Ishikawa (cell line): ENCODE data around the gene TGM5.

ENCODE experiments used
- CEBPB ChIP-seq: IDR thresholded peaks from 2 replicates; pipeline ENCODE4 v1.6.1; 2012
- CREB1 ChIP-seq: IDR thresholded peaks from 2 replicates; pipeline ENCODE4 v1.6.1; 2012; ENCODE audit warnings: low read depth
- EGR1 ChIP-seq: IDR thresholded peaks from 2 replicates; pipeline ENCODE4 v1.6.1; 2012
- EP300 ChIP-seq: IDR thresholded peaks from 2 replicates; pipeline ENCODE4 v1.6.1; 2012; ENCODE audit warnings: borderline replicate concordance
- FOXM1 ChIP-seq: IDR thresholded peaks from 2 replicates; pipeline ENCODE4 v1.6.1; 2012; ENCODE audit warnings: low read depth, borderline replicate concordance
- NFIC ChIP-seq: IDR thresholded peaks from 2 replicates; pipeline ENCODE4 v1.6.1; 2012
- RAD21 ChIP-seq: IDR thresholded peaks from 2 replicates; pipeline ENCODE4 v1.6.1; 2012; ENCODE audit warnings: low read depth
- TAF1 ChIP-seq: IDR thresholded peaks from 2 replicates; pipeline ENCODE4 v1.6.1; 2012; ENCODE audit warnings: low read depth, mild to moderate bottlenecking
- TCF12 ChIP-seq: IDR thresholded peaks from 2 replicates; pipeline ENCODE4 v1.6.1; 2012; ENCODE audit warnings: low read depth
- TEAD4 ChIP-seq: IDR thresholded peaks from 2 replicates; pipeline ENCODE4 v1.6.1; 2012
- YY1 ChIP-seq: IDR thresholded peaks from 2 replicates; pipeline ENCODE4 v1.6.1; 2012; ENCODE audit warnings: low read depth
- ZBTB7A ChIP-seq: IDR thresholded peaks from 2 replicates; pipeline ENCODE4 v1.6.1; 2012; ENCODE audit warnings: low read depth
- TF ChIP-seq, protein P1 (sequence below): IDR thresholded peaks from 2 replicates; pipeline ENCODE4 v1.6.1; 2012
- TF ChIP-seq, protein P2 (sequence below): IDR thresholded peaks from 2 replicates; pipeline ENCODE4 v1.6.1; 2012
- TF ChIP-seq, protein P3 (sequence below): IDR thresholded peaks from 2 replicates; pipeline ENCODE4 v1.6.1; 2012; ENCODE audit warnings: low read depth, mild to moderate bottlenecking

The TGM5 gene

DNA sequence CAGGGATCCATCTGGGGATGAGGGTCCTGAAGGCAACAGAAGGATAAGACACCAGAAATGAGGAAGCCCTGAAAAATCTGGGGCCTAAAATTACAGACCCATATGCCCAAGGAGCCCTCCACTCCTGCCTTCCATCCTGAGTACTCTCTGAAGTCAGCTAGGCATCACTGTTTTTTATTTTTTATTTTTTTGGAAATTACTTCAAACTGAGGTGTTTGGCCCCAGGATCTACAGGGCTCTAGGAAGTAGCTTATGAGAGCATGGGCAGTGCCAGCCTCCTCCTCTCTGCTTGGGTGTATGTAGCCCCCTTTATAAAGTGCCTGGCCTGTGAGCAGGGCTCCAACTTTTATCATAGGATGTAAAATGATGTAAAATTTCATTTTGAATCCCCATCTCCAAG, 53.8 kb downstream of the TGM5 start:
- TF ChIP-seq, protein P1, sequence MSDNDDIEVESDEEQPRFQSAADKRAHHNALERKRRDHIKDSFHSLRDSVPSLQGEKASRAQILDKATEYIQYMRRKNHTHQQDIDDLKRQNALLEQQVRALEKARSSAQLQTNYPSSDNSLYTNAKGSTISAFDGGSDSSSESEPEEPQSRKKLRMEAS, result no peak
- TF ChIP-seq RAD21 (no peak), TAF1 (no peak), EGR1 (no peak), TEAD4 (no peak), FOXM1 (no peak), TCF12 (no peak), CREB1 (no peak), ZBTB7A (no peak), CEBPB (no peak), EP300 (no peak), NFIC (no peak), YY1 (no peak)
- TF ChIP-seq, protein P2, sequence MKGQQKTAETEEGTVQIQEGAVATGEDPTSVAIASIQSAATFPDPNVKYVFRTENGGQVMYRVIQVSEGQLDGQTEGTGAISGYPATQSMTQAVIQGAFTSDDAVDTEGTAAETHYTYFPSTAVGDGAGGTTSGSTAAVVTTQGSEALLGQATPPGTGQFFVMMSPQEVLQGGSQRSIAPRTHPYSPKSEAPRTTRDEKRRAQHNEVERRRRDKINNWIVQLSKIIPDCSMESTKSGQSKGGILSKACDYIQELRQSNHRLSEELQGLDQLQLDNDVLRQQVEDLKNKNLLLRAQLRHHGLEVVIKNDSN, result no peak
- TF ChIP-seq, protein P3, sequence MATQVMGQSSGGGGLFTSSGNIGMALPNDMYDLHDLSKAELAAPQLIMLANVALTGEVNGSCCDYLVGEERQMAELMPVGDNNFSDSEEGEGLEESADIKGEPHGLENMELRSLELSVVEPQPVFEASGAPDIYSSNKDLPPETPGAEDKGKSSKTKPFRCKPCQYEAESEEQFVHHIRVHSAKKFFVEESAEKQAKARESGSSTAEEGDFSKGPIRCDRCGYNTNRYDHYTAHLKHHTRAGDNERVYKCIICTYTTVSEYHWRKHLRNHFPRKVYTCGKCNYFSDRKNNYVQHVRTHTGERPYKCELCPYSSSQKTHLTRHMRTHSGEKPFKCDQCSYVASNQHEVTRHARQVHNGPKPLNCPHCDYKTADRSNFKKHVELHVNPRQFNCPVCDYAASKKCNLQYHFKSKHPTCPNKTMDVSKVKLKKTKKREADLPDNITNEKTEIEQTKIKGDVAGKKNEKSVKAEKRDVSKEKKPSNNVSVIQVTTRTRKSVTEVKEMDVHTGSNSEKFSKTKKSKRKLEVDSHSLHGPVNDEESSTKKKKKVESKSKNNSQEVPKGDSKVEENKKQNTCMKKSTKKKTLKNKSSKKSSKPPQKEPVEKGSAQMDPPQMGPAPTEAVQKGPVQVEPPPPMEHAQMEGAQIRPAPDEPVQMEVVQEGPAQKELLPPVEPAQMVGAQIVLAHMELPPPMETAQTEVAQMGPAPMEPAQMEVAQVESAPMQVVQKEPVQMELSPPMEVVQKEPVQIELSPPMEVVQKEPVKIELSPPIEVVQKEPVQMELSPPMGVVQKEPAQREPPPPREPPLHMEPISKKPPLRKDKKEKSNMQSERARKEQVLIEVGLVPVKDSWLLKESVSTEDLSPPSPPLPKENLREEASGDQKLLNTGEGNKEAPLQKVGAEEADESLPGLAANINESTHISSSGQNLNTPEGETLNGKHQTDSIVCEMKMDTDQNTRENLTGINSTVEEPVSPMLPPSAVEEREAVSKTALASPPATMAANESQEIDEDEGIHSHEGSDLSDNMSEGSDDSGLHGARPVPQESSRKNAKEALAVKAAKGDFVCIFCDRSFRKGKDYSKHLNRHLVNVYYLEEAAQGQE, result no peak

GRCh38 chr15:43212299-43212698, 54.4 kb downstream of the TGM5 start:
- TF ChIP-seq, protein P2, result no peak
- TF ChIP-seq YY1 (no peak), RAD21 (no peak), CREB1 (no peak), NFIC (no peak), EP300 (no peak), ZBTB7A (no peak), TAF1 (no peak), TEAD4 (no peak), CEBPB (no peak), FOXM1 (no peak), EGR1 (no peak)
- TF ChIP-seq, protein P1, result no peak
- TF ChIP-seq, protein P3, result no peak

DNA sequence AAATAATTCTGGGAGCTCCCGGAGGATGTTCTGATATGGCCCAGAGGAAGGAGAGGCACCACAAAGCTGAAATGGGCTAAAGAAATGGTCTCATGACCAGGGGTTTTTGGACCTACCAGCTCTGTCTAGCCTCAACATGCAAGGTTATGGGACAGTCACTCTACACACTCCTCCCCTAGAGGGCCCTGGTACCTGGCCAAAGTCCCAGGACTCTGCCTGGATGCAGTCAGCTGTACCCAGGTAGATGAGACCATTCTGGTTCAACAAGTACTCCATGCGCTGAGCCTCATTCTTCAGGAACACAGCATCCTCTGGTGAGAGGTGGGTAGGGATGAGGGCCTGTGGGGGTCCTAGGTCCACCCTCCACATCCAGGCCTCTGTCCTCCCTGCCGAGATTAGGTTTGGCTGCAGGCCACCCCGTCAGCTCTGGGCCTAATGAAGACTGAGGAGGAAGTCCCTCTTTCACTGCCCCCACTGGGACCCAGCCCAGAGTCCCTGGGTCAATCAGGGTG, 55.4 kb downstream of the TGM5 start:
- no peak for TF ChIP-seq TEAD4
- TF ChIP-seq YY1, result no peak
- no peak for TF ChIP-seq NFIC
- TF ChIP-seq FOXM1, result no peak
- TF ChIP-seq, protein P3, result no peak
- TF ChIP-seq, protein P1, result no peak
- no peak for TF ChIP-seq TAF1
- TF ChIP-seq, protein P2, result no peak
- TF ChIP-seq CREB1, result no peak
- no peak for TF ChIP-seq RAD21
- TF ChIP-seq EGR1, result no peak
- TF ChIP-seq EP300, result no peak
- no peak for TF ChIP-seq TCF12
- TF ChIP-seq CEBPB, result no peak
- no peak for TF ChIP-seq ZBTB7A

GRCh38 chr15:43210807-43211206, 55.9 kb downstream of the TGM5 start:
- TF ChIP-seq, protein P1, result no peak
- TF ChIP-seq CREB1, result no peak
- no peak for TF ChIP-seq EP300
- TF ChIP-seq CEBPB, result no peak
- TF ChIP-seq ZBTB7A, result no peak
- no peak for TF ChIP-seq FOXM1
- no peak for TF ChIP-seq TEAD4
- TF ChIP-seq TAF1, result no peak
- no peak for TF ChIP-seq TCF12
- no peak for TF ChIP-seq NFIC
- TF ChIP-seq, protein P2, result no peak
- no peak for TF ChIP-seq YY1
- no peak for TF ChIP-seq EGR1
- TF ChIP-seq, protein P3, result no peak
- no peak for TF ChIP-seq RAD21
